DOHH2 (cell line): ENCODE data around the gene CAPN15.

Experiments
- EZH2phosphoT487 ChIP-seq: fragments of 200-600 bp; sonication (generic); IDR thresholded peaks from 2 replicates; pipeline ENCODE4 v1.6.1; 2017; ENCODE audit warnings: borderline replicate concordance, mild to moderate bottlenecking, antibody characterized with exemption, low read length, moderate library complexity, mixed read lengths
- TF ChIP-seq, protein P1 (sequence below): fragments of 200-600 bp; sonication (generic); IDR thresholded peaks from one replicate; pipeline ENCODE4 v1.5.1; 2014; ENCODE audit warnings: antibody characterized with exemption, mild to moderate bottlenecking, low read depth, low read length; ENCODE audit not compliant: poor library complexity, severe bottlenecking

GRCh38 chr16:553601-554296, 26.2 kb downstream of the CAPN15 start:
- TF ChIP-seq, protein P1, sequence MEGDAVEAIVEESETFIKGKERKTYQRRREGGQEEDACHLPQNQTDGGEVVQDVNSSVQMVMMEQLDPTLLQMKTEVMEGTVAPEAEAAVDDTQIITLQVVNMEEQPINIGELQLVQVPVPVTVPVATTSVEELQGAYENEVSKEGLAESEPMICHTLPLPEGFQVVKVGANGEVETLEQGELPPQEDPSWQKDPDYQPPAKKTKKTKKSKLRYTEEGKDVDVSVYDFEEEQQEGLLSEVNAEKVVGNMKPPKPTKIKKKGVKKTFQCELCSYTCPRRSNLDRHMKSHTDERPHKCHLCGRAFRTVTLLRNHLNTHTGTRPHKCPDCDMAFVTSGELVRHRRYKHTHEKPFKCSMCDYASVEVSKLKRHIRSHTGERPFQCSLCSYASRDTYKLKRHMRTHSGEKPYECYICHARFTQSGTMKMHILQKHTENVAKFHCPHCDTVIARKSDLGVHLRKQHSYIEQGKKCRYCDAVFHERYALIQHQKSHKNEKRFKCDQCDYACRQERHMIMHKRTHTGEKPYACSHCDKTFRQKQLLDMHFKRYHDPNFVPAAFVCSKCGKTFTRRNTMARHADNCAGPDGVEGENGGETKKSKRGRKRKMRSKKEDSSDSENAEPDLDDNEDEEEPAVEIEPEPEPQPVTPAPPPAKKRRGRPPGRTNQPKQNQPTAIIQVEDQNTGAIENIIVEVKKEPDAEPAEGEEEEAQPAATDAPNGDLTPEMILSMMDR, result no peak
- no peak for TF ChIP-seq EZH2phosphoT487
